GM20000 (cell line): ENCODE results near the gene TMEM204.
A peak's percentile ranks its signal among the peaks of the same experiment; 100 is the strongest.

Source experiments
- DNase-seq: peaks from one replicate; pipeline ENCODE4 v3.0.0; 2012; ENCODE audit warnings: low spot score
- CTCF ChIP-seq: IDR thresholded peaks from 2 replicates; pipeline ENCODE4 v1.5.1; 2012; ENCODE audit warnings: mild to moderate bottlenecking, control low read depth; ENCODE audit errors: extremely low read depth, missing control alignments

TMEM204 gene

GRCh38 chr16:1542533-1542932 is 9.1 kb downstream of the TMEM204 start:
- no peak for TF ChIP-seq CTCF
- DNase-seq, result peak; percentile 24

GRCh38 chr16:1543085-1543896 is 9.8 kb downstream of the TMEM204 start:
- no peak for TF ChIP-seq CTCF
- peak; percentile 77 for DNase-seq

GRCh38 chr16:1545044-1546040 is 11.9 kb downstream of the TMEM204 start:
- TF ChIP-seq CTCF, result no peak
- DNase-seq, result no peak

GRCh38 chr16:1546430-1546829 is 13.0 kb downstream of the TMEM204 start:
- DNase-seq, result no peak
- TF ChIP-seq CTCF, result no peak

GRCh38 chr16:1548233-1548632 is 14.8 kb downstream of the TMEM204 start:
- no peak for DNase-seq

GRCh38 chr16:1548727-1549126 is 15.3 kb downstream of the TMEM204 start:
- DNase-seq, result no peak
- TF ChIP-seq CTCF, result no peak

More at GRCh38 chr16:1548233-1548632, 14.8 kb downstream of the TMEM204 start:
- no peak for TF ChIP-seq CTCF

GRCh38 chr16:1550069-1550468 is 16.6 kb downstream of the TMEM204 start:
- no peak for DNase-seq
- TF ChIP-seq CTCF, result no peak
